ENCODE results near the gene NCOA6.
A peak's percentile ranks its signal among the peaks of the same experiment; 100 is the strongest.

The NCOA6 gene

GRCh38 chr20:34871320-34871926 lies 46.0 kb upstream of the NCOA6 start:
- in situ Hi-C loops (cut with MboI; ENCODE audit: low pct_unique_long_range_greater_than_20kb, low sequenced_read_pairs, unreplicated experiment): loop anchor here (25.0 kb wide), 1 partner anchor 341 kb away; no protein-coding TSS in a partner anchor
- no peak for DNase-seq (ENCODE audit: low spot score)
- no peak for TF ChIP-seq CTCF (IDR thresholded peaks at IDR 0.05; ENCODE audit: extremely low read depth, insufficient read depth, missing control alignments)

GRCh38 chr20:34864216-34864615 lies 38.8 kb upstream of the NCOA6 start:
- no peak for DNase-seq (ENCODE audit: low spot score)
- no peak for TF ChIP-seq CTCF (IDR thresholded peaks at IDR 0.05; ENCODE audit: extremely low read depth, insufficient read depth, missing control alignments)
- in situ Hi-C loops (cut with MboI; ENCODE audit: low pct_unique_long_range_greater_than_20kb, low sequenced_read_pairs, unreplicated experiment): loop anchor here (25.0 kb wide), 1 partner anchor 348 kb away; no protein-coding TSS in a partner anchor

- DNase-seq (ENCODE audit: low spot score): no peak
- in situ Hi-C loops (cut with MboI; ENCODE audit: low pct_unique_long_range_greater_than_20kb, low sequenced_read_pairs, unreplicated experiment): loop anchor here (25.0 kb wide), 1 partner anchor 349 kb away; no protein-coding TSS in a partner anchor
- TF ChIP-seq CTCF (IDR thresholded peaks at IDR 0.05; ENCODE audit: extremely low read depth, insufficient read depth, missing control alignments): no peak
These were observed 38.0 kb upstream of the NCOA6 start for GRCh38 chr20:34863421-34863965.

- peak; percentile 20 for DNase-seq (ENCODE audit: low spot score)
- in situ Hi-C loops (cut with MboI; ENCODE audit: low pct_unique_long_range_greater_than_20kb, low sequenced_read_pairs, unreplicated experiment): loop anchor here (25.0 kb wide), 1 partner anchor 350 kb away; no protein-coding TSS in a partner anchor
- TF ChIP-seq CTCF (IDR thresholded peaks at IDR 0.05; ENCODE audit: extremely low read depth, insufficient read depth, missing control alignments): no peak
These were observed 37.3 kb upstream of the NCOA6 start for GRCh38 chr20:34862724-34863123.

GRCh38 chr20:34861386-34862084 lies 36.1 kb upstream of the NCOA6 start:
- in situ Hi-C loops (cut with MboI; ENCODE audit: low pct_unique_long_range_greater_than_20kb, low sequenced_read_pairs, unreplicated experiment): loop anchor here (25.0 kb wide), 1 partner anchor 351 kb away; no protein-coding TSS in a partner anchor
- no peak for TF ChIP-seq CTCF (IDR thresholded peaks at IDR 0.05; ENCODE audit: extremely low read depth, insufficient read depth, missing control alignments)
- peak; percentile 18 for DNase-seq (ENCODE audit: low spot score)

GRCh38 chr20:34859826-34860545 lies 34.5 kb upstream of the NCOA6 start:
- no peak for TF ChIP-seq CTCF (IDR thresholded peaks at IDR 0.05; ENCODE audit: extremely low read depth, insufficient read depth, missing control alignments)
- in situ Hi-C loops (cut with MboI; ENCODE audit: low pct_unique_long_range_greater_than_20kb, low sequenced_read_pairs, unreplicated experiment): loop anchor here (25.0 kb wide), 1 partner anchor 352 kb away; no protein-coding TSS in a partner anchor
- peak; percentile 18 for DNase-seq (ENCODE audit: low spot score)
